WTC11 (cell line): ENCODE data around the gene KDM1A.

Source experiments
- CREB1 ChIP-seq: sonication (generic); formaldehyde crosslinking; IDR thresholded peaks from 2 replicates; pipeline ENCODE4 v1.8.0; 2023; ENCODE audit warnings: mild to moderate bottlenecking, missing genetic modification reagents
- HMGA2 ChIP-seq: fragments of 250-450 bp; sonication (Bioruptor Pico); IDR thresholded peaks from 2 replicates; pipeline ENCODE4 v1.4.0; 2021; ENCODE audit warnings: mild to moderate bottlenecking, moderate library complexity
- NR2C2 ChIP-seq: sonication (generic); formaldehyde crosslinking; IDR thresholded peaks from 2 replicates; pipeline ENCODE4 v1.8.0; 2022; ENCODE audit warnings: mild to moderate bottlenecking, missing genetic modification reagents
- RELA ChIP-seq: sonication (generic); formaldehyde crosslinking; IDR thresholded peaks from 2 replicates; pipeline ENCODE4 v1.8.1; 2022; ENCODE audit warnings: missing genetic modification reagents, mild to moderate bottlenecking, borderline replicate concordance
- TF ChIP-seq, protein P1 (sequence below): fragments of 200-600 bp; IDR thresholded peaks from 2 replicates; pipeline ENCODE4 v1.8.0; 2022; ENCODE audit warnings: antibody characterized with exemption
- TF ChIP-seq, protein P2 (sequence below): sonication (generic); formaldehyde crosslinking; IDR thresholded peaks from 2 replicates; pipeline ENCODE4 v1.8.0; 2022; ENCODE audit warnings: mild to moderate bottlenecking, missing genetic modification reagents
- TF ChIP-seq, protein P3 (sequence below): sonication (generic); formaldehyde crosslinking; IDR thresholded peaks from 2 replicates; pipeline ENCODE4 v1.8.0; 2022; ENCODE audit warnings: mild to moderate bottlenecking, missing genetic modification reagents
- TF ChIP-seq, protein P4 (sequence below): sonication (generic); formaldehyde crosslinking; IDR thresholded peaks from 2 replicates; pipeline ENCODE4 v1.8.1; 2022; ENCODE audit warnings: low read depth, mild to moderate bottlenecking, moderate library complexity, missing genetic modification reagents, borderline replicate concordance
- TF ChIP-seq, protein P5 (sequence below): sonication (generic); formaldehyde crosslinking; IDR thresholded peaks from 2 replicates; pipeline ENCODE4 v1.8.1; 2023; ENCODE audit warnings: mild to moderate bottlenecking, missing genetic modification reagents

DNA sequence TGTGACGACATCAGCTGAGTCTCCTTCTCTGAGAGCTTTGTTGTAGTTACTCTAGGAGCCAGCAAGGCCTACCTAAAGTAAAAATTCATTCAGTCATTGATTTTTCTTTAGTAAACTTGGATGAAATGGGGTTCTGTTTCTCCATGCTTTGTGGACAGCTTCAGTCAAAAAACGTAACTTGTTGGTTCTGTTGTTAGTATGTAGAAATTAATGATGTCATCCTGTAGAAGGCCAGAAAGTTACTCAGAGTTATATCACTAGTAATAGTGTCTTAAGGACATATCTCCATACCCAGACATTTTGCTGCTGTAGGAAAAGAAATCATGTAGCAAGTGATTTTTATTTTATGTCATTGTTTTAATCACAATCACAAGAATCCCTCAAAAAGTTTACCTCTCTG lies 43.0 kb downstream of the KDM1A start:
- TF ChIP-seq, protein P1, sequence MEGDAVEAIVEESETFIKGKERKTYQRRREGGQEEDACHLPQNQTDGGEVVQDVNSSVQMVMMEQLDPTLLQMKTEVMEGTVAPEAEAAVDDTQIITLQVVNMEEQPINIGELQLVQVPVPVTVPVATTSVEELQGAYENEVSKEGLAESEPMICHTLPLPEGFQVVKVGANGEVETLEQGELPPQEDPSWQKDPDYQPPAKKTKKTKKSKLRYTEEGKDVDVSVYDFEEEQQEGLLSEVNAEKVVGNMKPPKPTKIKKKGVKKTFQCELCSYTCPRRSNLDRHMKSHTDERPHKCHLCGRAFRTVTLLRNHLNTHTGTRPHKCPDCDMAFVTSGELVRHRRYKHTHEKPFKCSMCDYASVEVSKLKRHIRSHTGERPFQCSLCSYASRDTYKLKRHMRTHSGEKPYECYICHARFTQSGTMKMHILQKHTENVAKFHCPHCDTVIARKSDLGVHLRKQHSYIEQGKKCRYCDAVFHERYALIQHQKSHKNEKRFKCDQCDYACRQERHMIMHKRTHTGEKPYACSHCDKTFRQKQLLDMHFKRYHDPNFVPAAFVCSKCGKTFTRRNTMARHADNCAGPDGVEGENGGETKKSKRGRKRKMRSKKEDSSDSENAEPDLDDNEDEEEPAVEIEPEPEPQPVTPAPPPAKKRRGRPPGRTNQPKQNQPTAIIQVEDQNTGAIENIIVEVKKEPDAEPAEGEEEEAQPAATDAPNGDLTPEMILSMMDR, result no peak
- TF ChIP-seq, protein P2, sequence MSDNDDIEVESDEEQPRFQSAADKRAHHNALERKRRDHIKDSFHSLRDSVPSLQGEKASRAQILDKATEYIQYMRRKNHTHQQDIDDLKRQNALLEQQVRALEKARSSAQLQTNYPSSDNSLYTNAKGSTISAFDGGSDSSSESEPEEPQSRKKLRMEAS (CRISPR knock-in tag), result no peak
- no peak for TF ChIP-seq CREB1 (CRISPR knock-in tag)
- TF ChIP-seq HMGA2 (CRISPR knock-in tag), result no peak
- TF ChIP-seq, protein P3, sequence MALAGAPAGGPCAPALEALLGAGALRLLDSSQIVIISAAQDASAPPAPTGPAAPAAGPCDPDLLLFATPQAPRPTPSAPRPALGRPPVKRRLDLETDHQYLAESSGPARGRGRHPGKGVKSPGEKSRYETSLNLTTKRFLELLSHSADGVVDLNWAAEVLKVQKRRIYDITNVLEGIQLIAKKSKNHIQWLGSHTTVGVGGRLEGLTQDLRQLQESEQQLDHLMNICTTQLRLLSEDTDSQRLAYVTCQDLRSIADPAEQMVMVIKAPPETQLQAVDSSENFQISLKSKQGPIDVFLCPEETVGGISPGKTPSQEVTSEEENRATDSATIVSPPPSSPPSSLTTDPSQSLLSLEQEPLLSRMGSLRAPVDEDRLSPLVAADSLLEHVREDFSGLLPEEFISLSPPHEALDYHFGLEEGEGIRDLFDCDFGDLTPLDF (CRISPR knock-in tag), result no peak
- TF ChIP-seq, protein P4, sequence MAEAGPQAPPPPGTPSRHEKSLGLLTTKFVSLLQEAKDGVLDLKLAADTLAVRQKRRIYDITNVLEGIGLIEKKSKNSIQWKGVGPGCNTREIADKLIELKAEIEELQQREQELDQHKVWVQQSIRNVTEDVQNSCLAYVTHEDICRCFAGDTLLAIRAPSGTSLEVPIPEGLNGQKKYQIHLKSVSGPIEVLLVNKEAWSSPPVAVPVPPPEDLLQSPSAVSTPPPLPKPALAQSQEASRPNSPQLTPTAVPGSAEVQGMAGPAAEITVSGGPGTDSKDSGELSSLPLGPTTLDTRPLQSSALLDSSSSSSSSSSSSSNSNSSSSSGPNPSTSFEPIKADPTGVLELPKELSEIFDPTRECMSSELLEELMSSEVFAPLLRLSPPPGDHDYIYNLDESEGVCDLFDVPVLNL (CRISPR knock-in tag), result no peak
- no peak for TF ChIP-seq RELA (CRISPR knock-in tag)
- TF ChIP-seq NR2C2 (CRISPR knock-in tag), result no peak
- TF ChIP-seq, protein P5, sequence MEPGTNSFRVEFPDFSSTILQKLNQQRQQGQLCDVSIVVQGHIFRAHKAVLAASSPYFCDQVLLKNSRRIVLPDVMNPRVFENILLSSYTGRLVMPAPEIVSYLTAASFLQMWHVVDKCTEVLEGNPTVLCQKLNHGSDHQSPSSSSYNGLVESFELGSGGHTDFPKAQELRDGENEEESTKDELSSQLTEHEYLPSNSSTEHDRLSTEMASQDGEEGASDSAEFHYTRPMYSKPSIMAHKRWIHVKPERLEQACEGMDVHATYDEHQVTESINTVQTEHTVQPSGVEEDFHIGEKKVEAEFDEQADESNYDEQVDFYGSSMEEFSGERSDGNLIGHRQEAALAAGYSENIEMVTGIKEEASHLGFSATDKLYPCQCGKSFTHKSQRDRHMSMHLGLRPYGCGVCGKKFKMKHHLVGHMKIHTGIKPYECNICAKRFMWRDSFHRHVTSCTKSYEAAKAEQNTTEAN (CRISPR knock-in tag), result no peak
